NCI-H146 (cell line): ENCODE data around the gene PJA2.
"Not testable (repeated sequence)": the region's sequence is repeated elsewhere in the genome, so short reads cannot be mapped to it uniquely, and the experiment has no call there.

ENCODE experiments used
- DNase-seq: peaks from one replicate; lab custom pipeline; 2025; lab: John Stamatoyannopoulos, UW

The PJA2 gene, protein sequence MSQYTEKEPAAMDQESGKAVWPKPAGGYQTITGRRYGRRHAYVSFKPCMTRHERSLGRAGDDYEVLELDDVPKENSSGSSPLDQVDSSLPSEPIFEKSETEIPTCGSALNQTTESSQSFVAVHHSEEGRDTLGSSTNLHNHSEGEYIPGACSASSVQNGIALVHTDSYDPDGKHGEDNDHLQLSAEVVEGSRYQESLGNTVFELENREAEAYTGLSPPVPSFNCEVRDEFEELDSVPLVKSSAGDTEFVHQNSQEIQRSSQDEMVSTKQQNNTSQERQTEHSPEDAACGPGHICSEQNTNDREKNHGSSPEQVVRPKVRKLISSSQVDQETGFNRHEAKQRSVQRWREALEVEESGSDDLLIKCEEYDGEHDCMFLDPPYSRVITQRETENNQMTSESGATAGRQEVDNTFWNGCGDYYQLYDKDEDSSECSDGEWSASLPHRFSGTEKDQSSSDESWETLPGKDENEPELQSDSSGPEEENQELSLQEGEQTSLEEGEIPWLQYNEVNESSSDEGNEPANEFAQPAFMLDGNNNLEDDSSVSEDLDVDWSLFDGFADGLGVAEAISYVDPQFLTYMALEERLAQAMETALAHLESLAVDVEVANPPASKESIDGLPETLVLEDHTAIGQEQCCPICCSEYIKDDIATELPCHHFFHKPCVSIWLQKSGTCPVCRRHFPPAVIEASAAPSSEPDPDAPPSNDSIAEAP

GRCh38 chr5:109409844-109410388 lies at the start of gene PJA2:
Gene PJA2, minus strand, starts transcription at chr5:109409974. Its CDS starts 26,541 bp downstream, at chr5:109383433.
- DNase-seq, result peak; percentile 98

- DNase-seq, result no peak
Observed at GRCh38 chr5:109455598-109456096, 45.9 kb upstream of the PJA2 start.

DNA sequence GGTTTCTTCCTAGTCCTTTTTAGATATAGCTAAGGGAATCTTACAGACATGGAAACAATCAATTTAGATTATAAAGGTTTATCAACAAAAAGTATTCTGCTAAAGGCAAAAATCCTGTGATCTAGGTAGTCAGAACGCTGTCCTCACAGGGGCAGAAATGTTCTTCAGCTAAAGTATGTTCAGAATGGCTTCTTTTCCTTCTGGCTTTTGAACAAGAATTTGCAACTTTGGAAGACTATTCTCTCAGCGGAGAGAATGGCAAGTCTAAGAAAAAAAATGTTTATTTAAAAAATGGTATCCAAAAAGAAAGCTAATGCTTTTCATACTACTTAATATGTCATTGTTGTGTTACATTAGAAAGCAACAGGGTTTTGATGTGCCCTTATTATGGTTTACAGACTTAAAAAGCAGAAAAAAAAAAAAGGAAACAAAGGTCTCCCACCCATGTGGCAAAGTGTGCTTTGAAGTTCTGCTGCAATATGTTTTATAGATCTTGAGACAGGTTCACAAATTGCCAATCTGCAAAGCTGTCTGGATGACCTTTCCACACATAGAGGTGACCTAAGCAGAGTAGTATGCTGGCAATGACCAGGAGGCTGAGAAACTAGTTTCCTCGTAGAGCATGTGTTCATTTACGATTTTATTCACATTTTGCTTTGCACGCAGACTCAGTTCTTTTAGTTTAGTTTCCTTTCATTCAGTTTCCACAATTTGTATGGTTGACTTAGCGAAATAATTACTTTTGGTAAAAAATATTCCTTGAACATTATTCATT lies 45.1 kb upstream of the PJA2 start:
- no peak for DNase-seq

- no peak for DNase-seq
Observed at GRCh38 chr5:109453251-109453650, 43.5 kb upstream of the PJA2 start.

DNA sequence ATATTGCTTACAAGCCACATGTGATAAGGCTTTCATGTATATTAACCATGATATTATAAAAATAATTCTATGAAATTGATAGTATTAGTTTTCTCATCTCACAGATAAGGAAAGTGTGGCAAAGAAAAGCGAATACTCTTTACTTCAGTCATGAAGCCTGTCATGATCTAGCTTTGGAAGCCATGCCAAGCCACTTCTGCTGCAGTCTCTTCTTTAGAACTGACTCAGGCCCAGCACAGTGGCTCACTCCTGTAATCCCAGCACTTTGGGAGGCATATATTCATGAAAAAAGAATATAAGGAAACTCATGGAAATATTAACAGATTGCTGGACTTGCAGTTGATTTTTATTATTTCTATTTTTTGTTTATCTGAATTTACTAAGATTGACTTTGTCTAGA lies 42.9 kb upstream of the PJA2 start:
- no peak for DNase-seq

GRCh38 chr5:109451146-109451545 lies 41.4 kb upstream of the PJA2 start:
- DNase-seq, result no peak

DNA sequence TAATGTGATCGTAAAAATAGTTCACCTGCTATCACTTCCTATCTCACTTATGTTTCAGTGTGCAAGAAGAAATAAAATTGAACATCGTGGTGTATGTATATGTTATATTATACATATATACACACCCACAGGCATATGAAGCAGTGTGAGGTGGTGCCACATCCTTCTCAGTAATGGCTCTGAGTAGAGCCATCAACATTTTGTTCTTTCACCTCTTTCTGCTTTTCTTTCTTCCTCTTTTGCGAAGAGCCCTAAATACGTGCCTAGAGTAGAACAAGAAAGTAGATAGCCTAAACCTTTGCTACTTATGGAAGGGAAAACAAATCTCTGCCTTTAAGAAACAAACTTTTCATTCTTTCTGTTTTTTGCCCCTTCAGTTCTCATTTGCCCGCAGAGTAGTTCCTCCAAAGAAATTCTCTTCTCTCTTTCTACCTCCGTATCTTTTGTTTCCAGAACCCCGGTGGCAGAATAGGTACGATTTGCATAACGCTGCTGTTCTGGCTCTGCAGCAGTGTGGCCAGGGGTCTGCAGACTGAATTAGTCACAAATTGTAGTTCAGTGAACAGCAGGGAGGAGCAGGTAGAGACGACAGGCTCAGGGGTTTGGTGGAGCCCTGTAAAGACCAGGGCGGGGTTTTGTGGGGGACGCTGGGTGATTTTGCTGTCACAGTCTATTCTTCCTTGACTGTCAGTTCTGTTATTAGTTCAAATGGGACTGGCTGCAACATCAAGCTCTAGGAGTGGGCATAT lies 40.5 kb upstream of the PJA2 start:
- DNase-seq, result no peak

- no peak for DNase-seq
Observed at GRCh38 chr5:109448838-109449237, 39.1 kb upstream of the PJA2 start.

- no peak for DNase-seq
Observed at GRCh38 chr5:109439590-109439989, 29.8 kb upstream of the PJA2 start.

DNA sequence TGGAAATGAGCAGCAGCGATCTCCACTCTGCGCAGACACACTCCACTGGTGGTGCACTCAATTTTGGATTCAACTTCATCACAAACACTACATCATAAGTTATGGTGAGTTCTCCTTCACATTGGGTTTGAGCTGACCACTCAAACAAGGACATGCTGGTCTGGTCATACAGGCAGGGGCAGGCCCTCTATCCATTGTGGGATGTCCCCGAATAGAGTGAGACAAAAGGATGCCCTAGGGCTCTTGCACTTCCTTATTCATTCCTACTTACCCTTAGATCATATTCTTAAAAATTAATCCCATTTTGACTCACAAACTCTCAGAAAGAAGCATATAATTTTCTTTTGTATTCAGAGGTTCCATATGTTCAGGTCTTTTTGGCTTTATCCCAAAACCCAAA lies 16.3 kb upstream of the PJA2 start:
- no peak for DNase-seq

DNA sequence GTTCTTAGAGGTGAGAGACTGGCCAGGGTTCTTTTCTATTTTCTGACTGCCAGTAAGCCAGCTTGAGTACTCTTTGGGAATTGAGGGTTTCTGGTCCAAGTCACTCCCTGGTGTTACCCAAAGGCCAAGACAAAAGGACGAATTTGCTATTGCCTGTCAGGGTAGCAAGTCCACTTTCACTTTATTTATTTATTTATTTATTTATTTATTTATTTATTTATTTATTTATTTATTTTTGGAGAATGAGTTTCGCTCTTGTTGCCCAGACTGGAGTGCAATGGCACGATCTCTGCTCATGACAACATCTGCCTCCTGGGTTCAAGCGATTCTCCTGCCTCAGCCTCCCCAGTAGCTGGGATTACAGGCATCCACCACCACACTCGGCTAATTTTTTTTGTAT lies 15.7 kb upstream of the PJA2 start:
- DNase-seq, result not testable (repeated sequence)

DNA sequence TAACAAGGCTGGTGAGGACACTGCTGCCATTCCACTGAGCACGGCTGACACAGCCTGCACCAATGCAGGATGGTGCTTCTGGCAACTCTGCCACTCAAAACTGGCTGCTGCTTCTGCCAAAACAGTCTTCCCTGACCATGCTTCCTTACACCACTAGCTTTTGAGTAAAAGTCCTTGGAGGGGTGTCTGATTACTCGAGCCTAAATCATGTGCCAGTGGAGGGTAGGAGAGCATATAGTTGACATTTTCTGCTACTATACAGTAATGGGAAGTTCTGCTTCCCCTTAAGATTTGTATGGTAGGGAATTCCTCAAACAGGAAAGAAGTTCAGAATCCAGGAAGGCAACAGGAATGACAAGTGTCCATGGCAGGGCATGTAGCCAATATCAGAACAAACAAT lies 12.2 kb upstream of the PJA2 start:
- DNase-seq, result no peak

GRCh38 chr5:109418712-109419352 lies 9.1 kb upstream of the PJA2 start:
- DNase-seq, result no peak

DNA sequence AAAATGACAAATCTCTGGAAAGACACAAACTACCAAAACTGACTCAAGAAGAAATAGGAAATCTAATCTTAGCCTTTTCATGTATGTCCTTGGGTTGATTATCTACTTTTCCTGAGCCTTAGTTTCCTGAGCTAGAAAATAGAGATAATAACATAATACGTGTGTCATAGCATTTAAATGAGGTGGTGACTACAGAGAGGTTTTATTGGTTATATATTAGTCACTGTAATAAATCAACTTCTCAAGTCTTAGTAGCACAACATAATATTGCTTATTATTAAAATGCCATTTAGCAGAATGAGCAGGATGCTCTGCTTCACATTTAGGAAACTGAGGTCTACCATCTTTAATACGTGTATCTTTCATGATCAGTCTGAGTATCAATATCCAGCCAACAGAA lies 7.1 kb upstream of the PJA2 start:
- DNase-seq, result no peak

DNA sequence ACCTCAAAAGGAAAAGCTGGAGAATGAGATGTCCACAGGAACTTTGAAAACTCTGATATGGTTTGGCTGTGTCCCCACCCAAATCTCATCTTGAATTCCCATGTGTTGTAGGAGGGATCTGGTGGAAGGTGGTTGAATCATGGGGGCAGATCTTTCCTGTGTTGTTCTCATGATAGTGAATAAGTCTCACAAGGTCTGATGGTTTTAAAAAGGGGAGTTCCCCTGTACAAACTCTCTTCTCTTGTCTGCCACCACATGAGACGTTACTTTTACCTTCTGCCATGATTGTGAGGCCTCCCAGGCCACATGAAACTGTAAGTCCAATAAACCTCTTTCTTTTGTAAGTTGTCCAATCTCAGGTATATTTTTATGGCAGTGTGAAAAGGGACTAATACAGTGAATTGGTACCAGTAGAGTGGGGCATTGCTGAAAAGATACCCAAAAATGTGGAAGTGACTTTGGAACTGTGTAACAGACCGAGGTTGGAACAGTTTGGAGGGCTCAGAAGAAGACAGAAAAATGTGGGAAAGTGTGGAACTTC lies 4.2 kb upstream of the PJA2 start:
- DNase-seq, result not testable (repeated sequence)

- peak; percentile 75 for DNase-seq
Observed at GRCh38 chr5:109413458-109413857, 3.7 kb upstream of the PJA2 start.

DNA sequence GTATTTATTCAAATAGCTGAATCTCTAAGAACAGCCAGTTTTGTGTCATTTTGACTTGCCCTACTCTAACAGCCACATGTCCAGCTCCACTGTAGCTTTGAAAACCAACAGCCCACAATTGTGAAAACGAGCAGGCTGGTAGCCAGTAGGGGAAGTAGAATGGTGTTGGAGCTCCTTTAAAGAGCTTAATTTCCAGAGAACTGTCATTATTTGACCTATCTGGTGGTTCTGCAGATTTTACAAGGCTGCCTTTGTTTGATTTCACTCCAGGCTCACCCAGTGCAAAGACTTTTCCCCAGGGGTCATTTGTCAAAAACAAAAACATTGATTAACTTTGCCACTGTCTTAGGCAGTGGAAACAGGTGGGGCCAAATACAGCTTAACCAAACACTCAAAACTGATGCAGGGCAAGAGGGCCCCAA lies 3.2 kb upstream of the PJA2 start:
- DNase-seq, result peak; percentile 75

GRCh38 chr5:109411627-109412026 lies 1.9 kb upstream of the PJA2 start:
- no peak for DNase-seq

GRCh38 chr5:109411149-109411514 lies 1.4 kb upstream of the PJA2 start:
- no peak for DNase-seq

- peak; percentile 73 for DNase-seq
Observed at GRCh38 chr5:109410389-109411148, 795 bp upstream of the PJA2 start.
